Measurements from ENCODE around the gene SLC39A9.

Gene SLC39A9

DNA sequence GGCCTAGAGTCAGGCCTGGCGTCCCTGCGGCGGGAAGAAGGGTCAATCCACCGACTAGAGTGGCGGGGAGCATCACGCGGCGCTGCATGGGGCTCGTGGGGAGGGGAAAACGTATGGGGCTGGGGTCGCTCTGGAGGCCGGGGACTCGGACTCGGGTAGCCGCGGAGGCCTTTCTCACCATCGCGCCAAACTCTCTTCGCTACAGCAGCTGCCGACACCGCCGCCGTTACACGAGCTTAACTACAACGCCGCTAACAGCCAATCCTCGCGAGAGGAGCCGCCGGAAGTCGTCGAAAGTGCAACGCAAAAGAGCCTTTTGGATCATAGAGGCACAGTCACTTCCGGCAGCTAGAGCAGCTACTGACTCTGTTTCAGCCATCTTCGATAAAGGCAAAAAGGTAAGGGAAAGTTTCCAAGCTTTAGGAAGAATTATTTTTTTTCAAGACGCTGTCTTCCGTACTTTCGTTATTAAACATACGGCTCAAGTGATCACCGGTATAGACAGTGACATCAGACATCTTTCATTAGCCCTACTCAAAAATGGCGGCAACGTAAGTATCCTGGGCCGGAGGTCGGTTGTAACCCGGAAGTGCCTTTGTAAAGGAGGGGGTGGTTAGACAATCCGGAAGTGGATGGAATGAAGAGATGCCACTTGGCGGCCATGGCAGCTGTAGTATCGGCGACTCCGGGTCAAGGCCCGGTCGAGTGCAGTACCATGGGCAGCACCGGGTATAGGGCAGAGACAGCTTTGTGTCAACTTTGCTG lies at the start of gene SLC39A9, which contains the start of gene ERH:
SLC39A9 (plus strand) TSS at position 640 of the 765 bp plus-strand sequence. CDS start 678 bp downstream, outside the sequence.
ERH (minus strand) TSS at position 247 of the 765 bp plus-strand sequence; CDS start at position 181, 66 bp downstream.
- DNase-seq (ENCODE audit: low read depth), result peak; percentile 98
- peak within 1 kb of the TSS; percentile 77 for H3K4me3 ChIP-seq (ENCODE audit: low read depth, low read length)
- TF ChIP-seq CTCF (conservative IDR thresholded peaks at IDR 0.05; ENCODE audit: low read depth, low read length), result no peak

GRCh38 chr14:69349091-69349777 lies 49.3 kb upstream of the SLC39A9 start:
- no peak for DNase-seq (ENCODE audit: low read depth)
- no peak for TF ChIP-seq CTCF (conservative IDR thresholded peaks at IDR 0.05; ENCODE audit: low read depth, low read length)
- H3K4me3 ChIP-seq (ENCODE audit: low read depth, low read length), result no peak overlapping the region

DNA sequence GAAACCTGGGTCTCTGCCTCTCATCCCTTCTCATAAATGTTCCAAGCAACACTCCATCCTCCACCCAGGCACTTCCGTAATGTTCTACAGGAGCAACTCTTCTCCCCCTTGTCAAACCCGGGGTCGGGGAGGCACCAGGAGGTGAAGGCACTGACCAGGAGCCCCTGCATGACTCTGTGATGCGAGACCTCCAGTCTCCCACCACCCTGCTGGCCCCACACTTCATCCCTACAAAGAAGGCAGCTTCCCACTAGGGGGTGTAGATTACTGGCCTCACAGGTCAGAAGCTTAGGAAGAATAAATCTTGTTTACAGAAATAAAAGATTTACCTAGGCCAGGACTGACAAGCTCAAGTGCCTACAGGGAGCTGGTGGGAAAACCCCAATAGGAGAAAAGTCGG lies 47.6 kb upstream of the SLC39A9 start:
- no peak overlapping the region for H3K4me3 ChIP-seq (ENCODE audit: low read depth, low read length)
- TF ChIP-seq CTCF (conservative IDR thresholded peaks at IDR 0.05; ENCODE audit: low read depth, low read length), result no peak

DNA sequence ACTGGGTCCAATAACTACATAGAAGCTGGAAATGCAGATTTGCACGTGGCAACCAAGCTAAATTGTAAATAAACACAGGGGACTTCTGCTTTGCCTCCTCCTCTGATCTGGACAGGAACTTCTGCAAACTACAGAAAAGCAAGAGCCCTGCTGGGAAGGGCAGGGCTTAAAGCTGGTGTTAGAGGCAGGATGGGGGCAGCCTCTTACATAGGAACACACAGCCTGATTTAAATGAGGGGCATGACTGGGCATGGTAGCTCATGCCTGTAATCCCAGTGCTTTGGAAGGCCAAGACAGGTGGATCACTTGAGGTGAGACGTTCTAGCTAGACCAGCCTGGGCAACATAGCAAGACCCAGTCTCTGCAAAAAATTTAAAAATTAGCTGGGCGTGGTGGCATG lies 47.1 kb upstream of the SLC39A9 start:
- TF ChIP-seq CTCF (conservative IDR thresholded peaks at IDR 0.05; ENCODE audit: low read depth, low read length), result no peak
- DNase-seq (ENCODE audit: low read depth), result peak; percentile 15
- no peak overlapping the region for H3K4me3 ChIP-seq (ENCODE audit: low read depth, low read length)

More for the DNA sequence above, 47.6 kb upstream of the SLC39A9 start:
- DNase-seq (ENCODE audit: low read depth), result no peak

GRCh38 chr14:69351911-69352310 lies 46.6 kb upstream of the SLC39A9 start:
- H3K4me3 ChIP-seq (ENCODE audit: low read depth, low read length), result no peak overlapping the region
- no peak for TF ChIP-seq CTCF (conservative IDR thresholded peaks at IDR 0.05; ENCODE audit: low read depth, low read length)
- DNase-seq (ENCODE audit: low read depth), result no peak

GRCh38 chr14:69353168-69353567 lies 45.3 kb upstream of the SLC39A9 start:
- TF ChIP-seq CTCF (conservative IDR thresholded peaks at IDR 0.05; ENCODE audit: low read depth, low read length), result no peak
- no peak for DNase-seq (ENCODE audit: low read depth)
- H3K4me3 ChIP-seq (ENCODE audit: low read depth, low read length), result no peak overlapping the region

Measured in choroid plexus epithelial cell (primary cell).